ENCODE results near the gene PPP2R5A. TPM values are rescaled to one million over a fixed set of nuclear protein-coding genes. Genes with fewer than 3 reads are reported as not detected.

The PPP2R5A gene
- total RNA-seq, 2 experiments from 2014 or later = 35.2 to 36.5 TPM

- Mint-ChIP-seq H3K4me1 (ENCODE audit: low read depth) (peaks cover 44% of the 10 kb centered on the region), H3K27ac (peak overlapping the region; percentile 78), H3K4me3 (no peak overlapping the region), H3K9me3 (no peaks in the 10 kb centered on the region), H3K27me3 (peaks cover 1% of the 10 kb centered on the region), H3K36me3 (ENCODE audit: low read depth) (no peaks in the 10 kb centered on the region)
- POLR2A ChIA-PET = interaction anchor here (0.8 to 2.4 kb wide), 3 partner anchors 10 to 48 kb away, joined by 3 to 6 read pairs (median 4); partner anchors contain the start of gene PPP2R5A
- DNase-seq (peak; percentile 31), ATAC-seq (peak; percentile 63)
- CTCF ChIA-PET = interaction anchor here (1.1 to 1.9 kb wide), 5 partner anchors 12 to 194 kb away, joined by 3 to 5 read pairs (median 4); no protein-coding TSS in a partner anchor
- intact Hi-C loops (cut with micrococcal nuclease) = no loop called here
- TF ChIP-seq CTCF (IDR thresholded peaks at IDR 0.05) = no peak
Measured at GRCh38 chr1:212256369-212256768, 28.8 kb upstream of the PPP2R5A start.

- no peaks in the 10 kb centered on the region for H3K9me3 Mint-ChIP-seq
- no peaks in the 10 kb centered on the region for H3K36me3 Mint-ChIP-seq (ENCODE audit: low read depth)
- H3K4me1 Mint-ChIP-seq (ENCODE audit: low read depth) = peaks cover 47% of the 10 kb centered on the region
- ATAC-seq (no peak), DNase-seq (no peak)
- ChIA-PET CTCF (interaction anchor here (1.1 to 1.9 kb wide), 5 partner anchors 11 to 195 kb away, joined by 3 to 5 read pairs (median 4); no protein-coding TSS in a partner anchor), POLR2A (interaction anchor here (0.6 to 2.4 kb wide), 3 partner anchors 10 to 57 kb away, joined by 3 to 6 read pairs (median 3); partner anchors contain the start of gene PPP2R5A)
- no peak for TF ChIP-seq CTCF (IDR thresholded peaks at IDR 0.05)
- H3K4me3 Mint-ChIP-seq = no peak overlapping the region
- peak overlapping the region; percentile 78 for H3K27ac Mint-ChIP-seq
- no peaks in the 10 kb centered on the region for H3K27me3 Mint-ChIP-seq
- intact Hi-C loops (cut with micrococcal nuclease) = no loop called here
Measured at GRCh38 chr1:212257157-212257556, 28.1 kb upstream of the PPP2R5A start.

- no peaks in the 10 kb centered on the region for H3K9me3 Mint-ChIP-seq
- H3K27ac Mint-ChIP-seq = no peak overlapping the region
- ChIA-PET CTCF (interaction anchor here (1.1 to 1.3 kb wide), 3 partner anchors 32 to 196 kb away, joined by 3 to 5 read pairs (median 3); no protein-coding TSS in a partner anchor), POLR2A (no interaction called here)
- no peaks in the 10 kb centered on the region for H3K36me3 Mint-ChIP-seq (ENCODE audit: low read depth)
- no peaks in the 10 kb centered on the region for H3K27me3 Mint-ChIP-seq
- H3K4me1 Mint-ChIP-seq (ENCODE audit: low read depth) = peaks cover 35% of the 10 kb centered on the region
- TF ChIP-seq CTCF (IDR thresholded peaks at IDR 0.05) = no peak
- intact Hi-C loops (cut with micrococcal nuclease) = no loop called here
- ATAC-seq (no peak), DNase-seq (no peak)
- no peak overlapping the region for H3K4me3 Mint-ChIP-seq
Measured at GRCh38 chr1:212259693-212260480, 25.3 kb upstream of the PPP2R5A start.

- DNase-seq (peak; percentile 14), ATAC-seq (peak; percentile 80)
- intact Hi-C loops (cut with micrococcal nuclease) = no loop called here
- Mint-ChIP-seq H3K4me1 (ENCODE audit: low read depth) (peaks cover 26% of the 10 kb centered on the region), H3K27ac (no peak overlapping the region), H3K4me3 (no peak overlapping the region), H3K9me3 (no peaks in the 10 kb centered on the region), H3K36me3 (ENCODE audit: low read depth) (no peaks in the 10 kb centered on the region), H3K27me3 (no peaks in the 10 kb centered on the region)
- no peak for TF ChIP-seq CTCF (IDR thresholded peaks at IDR 0.05)
- POLR2A ChIA-PET = interaction anchor here (0.9 kb wide), 1 partner anchor 10 kb away, joined by 3 read pairs; no protein-coding TSS in a partner anchor
- CTCF ChIA-PET = interaction anchor here (1.4 kb wide), 1 partner anchor 24 kb away, joined by 4 read pairs; no protein-coding TSS in a partner anchor
Measured at GRCh38 chr1:212260557-212261355, 24.5 kb upstream of the PPP2R5A start.

Measured in activated CD8-positive, alpha-beta T cell treated with anti-CD3 and anti-CD28 coated beads for 36 hours (primary cell).